PFSK-1 (cell line): ENCODE results near the gene RAPGEF5.

Source experiments
- POLR2AphosphoS5 ChIP-seq: IDR thresholded peaks from 2 replicates; pipeline ENCODE4 v1.6.1; 2012; ENCODE audit warnings: low read depth, mild to moderate bottlenecking, control low read depth, low read length, moderate library complexity
- REST ChIP-seq, 2 experiments: IDR thresholded peaks; 2 replicates each; pipeline versions ENCODE4 v1.6.1 to v1.8.0; 2011 to 2012; ENCODE audit warnings: low read depth in 2 of 2, low read length in 2 of 2, control low read depth in 1 of 2, inconsistent platforms in 1 of 2, mild to moderate bottlenecking in 1 of 2, moderate library complexity in 1 of 2; ENCODE audit not compliant: insufficient read depth in 1 of 2
- SIN3A ChIP-seq: IDR thresholded peaks from 2 replicates; pipeline ENCODE4 v1.6.1; 2012; ENCODE audit warnings: mild to moderate bottlenecking, low read length, moderate library complexity, borderline replicate concordance; ENCODE audit not compliant: insufficient read depth
- TAF1 ChIP-seq: IDR thresholded peaks from 2 replicates; pipeline ENCODE4 v1.6.1; 2012; ENCODE audit warnings: low read length, control low read depth, borderline replicate concordance; ENCODE audit not compliant: insufficient read depth

- TF ChIP-seq SIN3A (no peak), REST (IDR thresholded peaks at IDR 0.05; ENCODE audit: insufficient read depth in 1 of 2, low read depth in 2 of 2, low read length in 2 of 2) (no peak), POLR2AphosphoS5 (no peak), TAF1 (no peak)
Observed at GRCh38 chr7:22270371-22270770, 86.6 kb downstream of the RAPGEF5 start.
